Lower leg skin (tissue), 4 donors: ENCODE data around the gene KCNG2. TPM values are rescaled to one million over a fixed set of nuclear protein-coding genes. Genes with fewer than 3 reads are reported as not detected.

Experiments used
- DNase-seq, 2 donors: peaks; one replicate each; pipeline ENCODE4 v3.0.0-alpha.2; 2019; ENCODE audit warnings: low spot score in 2 of 2
- H3K4me3 ChIP-seq: fragments of 200-600 bp; sonication (generic); 2 replicates; pipeline ENCODE4 v1.5.1; 2017; ENCODE audit warnings: mild to moderate bottlenecking, low read depth; ENCODE audit not compliant: poor library complexity, severe bottlenecking
- CTCF ChIP-seq, 3 donors: fragments of 450-650 bp; IDR thresholded peaks; one replicate each; pipeline ENCODE4 v1.5.1; 2016; ENCODE audit warnings: antibody characterized with exemption in 3 of 3, mild to moderate bottlenecking in 3 of 3, moderate library complexity in 2 of 3
- POLR2A ChIP-seq, 2 donors: fragments of 450-650 bp; IDR thresholded peaks; one replicate each; pipeline ENCODE4 v1.6.1; 2016 to 2017; ENCODE audit warnings: antibody characterized with exemption in 2 of 2, mild to moderate bottlenecking in 1 of 2, moderate library complexity in 1 of 2
- WGBS, 2 donors: methylation state at CpG; one replicate each; pipeline ENCODE4 v1.1.5; 2018; 5-methylcytosine and 5-hydroxymethylcytosine counted together
- intact Hi-C: fragments of 100-400 bp; cut with DNase I; formaldehyde crosslinking; loops from one replicate; pipeline ENCODE4 v1.15.0; 2023; ENCODE audit warnings: low total_unique reads
- total RNA-seq, 4 donors: library from RNA; depleted of rRNA; stranded (reverse); fragments of >200 nt; gene quantifications; one replicate each; pipeline ENCODE4 v1.1.0, GENCODE V29; 2016

KCNG2 gene
- total RNA-seq, 4 donors from 2014 or later: 0.84 TPM; not detected in 3

DNA sequence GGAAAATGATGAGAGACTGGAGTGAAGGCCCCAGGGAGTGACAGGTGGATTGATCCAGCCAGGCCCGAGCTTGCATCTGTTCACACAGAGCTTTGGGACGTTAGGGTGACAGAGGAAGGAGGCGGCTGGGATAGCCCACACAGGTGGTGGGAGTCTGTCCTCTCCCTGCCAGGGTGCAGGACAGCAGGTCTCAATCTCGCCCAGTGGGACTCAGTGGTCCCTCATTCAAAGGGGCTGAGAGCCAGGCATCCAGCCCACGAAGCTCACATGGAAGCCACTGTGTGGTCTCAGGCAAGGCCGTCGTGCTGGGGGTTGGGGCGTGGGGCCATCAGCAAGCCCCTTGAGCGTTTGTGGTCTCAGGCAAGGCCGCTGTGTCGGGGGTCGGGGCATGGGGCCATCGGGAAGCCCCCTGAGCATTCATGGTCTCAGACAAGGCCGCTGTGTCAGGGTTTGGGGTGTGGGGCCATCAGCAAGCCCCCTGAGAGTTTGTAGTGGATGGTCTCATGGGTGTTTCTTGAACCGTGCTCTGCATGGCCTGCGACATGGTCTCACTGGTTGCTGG lies 8.3 kb downstream of the KCNG2 start:
- 82 to 87% methylated on average over 13 to 14 of the region's 16 CpGs for WGBS, 2 donors
- no peak overlapping the region for H3K4me3 ChIP-seq
- no peak for DNase-seq
- TF ChIP-seq POLR2A (IDR thresholded peaks at IDR 0.05) (no peak), CTCF (IDR thresholded peaks at IDR 0.05) (no peak)
- intact Hi-C loops: no loop called here

DNA sequence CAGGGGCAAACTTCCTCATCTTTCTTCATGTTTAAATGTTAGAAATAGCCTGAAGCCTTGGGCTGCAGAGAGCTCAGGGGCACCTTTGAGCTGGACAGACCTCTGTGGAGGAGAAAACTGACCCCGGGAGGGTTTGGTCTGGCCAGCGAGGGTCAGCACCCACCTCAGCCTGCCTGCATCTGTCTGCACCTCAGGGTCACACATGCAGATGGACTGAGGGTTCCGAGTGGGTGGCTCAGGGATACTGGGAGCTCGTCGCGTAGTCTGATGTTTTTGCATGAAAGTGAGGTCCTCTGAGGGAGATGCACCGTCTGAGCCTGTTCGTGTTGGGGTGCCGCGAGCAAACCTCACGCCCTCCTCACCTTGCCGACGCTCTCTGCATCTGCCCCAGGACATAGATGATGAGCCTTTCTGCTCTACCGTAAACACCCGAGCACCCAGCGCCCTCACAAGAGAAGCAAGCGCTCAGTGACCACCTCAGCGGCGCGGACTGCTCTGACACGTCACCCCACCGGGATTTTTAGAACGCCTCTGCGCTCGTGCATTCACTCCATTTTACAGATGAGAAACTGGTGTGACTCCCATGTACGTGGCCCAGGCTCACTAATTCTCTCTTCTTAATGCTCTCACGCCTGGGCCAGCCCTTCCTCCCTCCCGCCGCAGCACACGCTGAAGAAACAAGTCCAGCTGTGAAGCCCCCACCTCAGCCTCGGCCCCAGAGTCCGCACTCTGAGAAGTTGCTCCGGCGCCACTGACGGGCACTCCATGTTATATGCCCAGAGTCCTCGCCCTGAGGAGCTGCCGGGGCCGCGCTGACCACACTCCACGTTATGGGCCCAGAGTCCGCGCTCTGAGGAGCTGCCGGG lies 9.5 kb downstream of the KCNG2 start:
- WGBS, 2 donors: 93 to 94% methylated on average over 43 of the region's 43 CpGs
- H3K4me3 ChIP-seq: no peak overlapping the region
- no peak for TF ChIP-seq CTCF (IDR thresholded peaks at IDR 0.05)
- no peak for TF ChIP-seq POLR2A (IDR thresholded peaks at IDR 0.05)
- no peak for DNase-seq
- intact Hi-C loops: no loop called here

- no peak for DNase-seq
- no peak overlapping the region for H3K4me3 ChIP-seq
- intact Hi-C loops: no loop called here
- 91 to 92% methylated on average over 36 to 44 of the region's 44 CpGs for WGBS, 2 donors
- TF ChIP-seq CTCF (IDR thresholded peaks at IDR 0.05) (no peak), POLR2A (IDR thresholded peaks at IDR 0.05) (no peak)
Measured at GRCh38 chr18:79809482-79810192, 11.9 kb downstream of the KCNG2 start.

DNA sequence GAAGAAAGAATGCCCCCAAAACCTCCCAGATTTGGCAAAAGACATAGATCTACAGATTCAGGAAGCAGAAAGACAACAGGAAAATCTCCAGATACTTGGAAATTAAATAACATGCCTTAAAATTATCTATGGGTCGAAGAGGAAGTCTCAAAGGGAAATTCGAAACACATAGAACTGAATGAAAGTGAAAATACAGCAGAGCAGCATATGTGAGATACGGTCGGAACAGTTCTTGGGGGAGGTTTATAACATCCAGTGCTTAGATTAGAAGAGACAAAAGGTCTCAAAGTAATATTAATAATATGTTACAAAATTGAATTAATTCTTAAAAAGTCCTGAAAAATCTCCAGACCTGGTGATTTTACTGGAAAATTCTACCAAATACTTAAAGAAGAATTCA lies 14.3 kb downstream of the KCNG2 start:
- 64 to 76% methylated on average over 4 of the region's 4 CpGs for WGBS, 2 donors
- no peak for TF ChIP-seq CTCF (IDR thresholded peaks at IDR 0.05)
- TF ChIP-seq POLR2A (IDR thresholded peaks at IDR 0.05): no peak
- H3K4me3 ChIP-seq: no peak overlapping the region
- no peak for DNase-seq
- intact Hi-C loops: no loop called here

GRCh38 chr18:79814373-79814772 lies 16.6 kb downstream of the KCNG2 start:
- 70 to 82% methylated on average over 7 of the region's 7 CpGs for WGBS, 2 donors
- TF ChIP-seq CTCF (IDR thresholded peaks at IDR 0.05) (no peak), POLR2A (IDR thresholded peaks at IDR 0.05) (no peak)
- peak in 1 of 2 donors; percentile 26 for DNase-seq
- intact Hi-C loops: no loop called here
- H3K4me3 ChIP-seq: no peak overlapping the region
